AG10803 (cell line): ENCODE data around the gene POLR2F.
A peak's percentile ranks its signal among the peaks of the same experiment; 100 is the strongest.

Experiments used
- DNase-seq: peaks from one replicate; pipeline ENCODE4 v3.0.0; 2010; ENCODE audit warnings: low read depth
- H3K4me3 ChIP-seq: 2 replicates; pipeline ENCODE4 v1.5.1; 2011; ENCODE audit warnings: mild to moderate bottlenecking, low read length, control low read depth
- CTCF ChIP-seq: conservative IDR thresholded peaks from 2 replicates; pipeline ENCODE4 v1.5.1; 2011; ENCODE audit warnings: mild to moderate bottlenecking, low read length, control low read depth, inconsistent platforms

POLR2F gene

DNA sequence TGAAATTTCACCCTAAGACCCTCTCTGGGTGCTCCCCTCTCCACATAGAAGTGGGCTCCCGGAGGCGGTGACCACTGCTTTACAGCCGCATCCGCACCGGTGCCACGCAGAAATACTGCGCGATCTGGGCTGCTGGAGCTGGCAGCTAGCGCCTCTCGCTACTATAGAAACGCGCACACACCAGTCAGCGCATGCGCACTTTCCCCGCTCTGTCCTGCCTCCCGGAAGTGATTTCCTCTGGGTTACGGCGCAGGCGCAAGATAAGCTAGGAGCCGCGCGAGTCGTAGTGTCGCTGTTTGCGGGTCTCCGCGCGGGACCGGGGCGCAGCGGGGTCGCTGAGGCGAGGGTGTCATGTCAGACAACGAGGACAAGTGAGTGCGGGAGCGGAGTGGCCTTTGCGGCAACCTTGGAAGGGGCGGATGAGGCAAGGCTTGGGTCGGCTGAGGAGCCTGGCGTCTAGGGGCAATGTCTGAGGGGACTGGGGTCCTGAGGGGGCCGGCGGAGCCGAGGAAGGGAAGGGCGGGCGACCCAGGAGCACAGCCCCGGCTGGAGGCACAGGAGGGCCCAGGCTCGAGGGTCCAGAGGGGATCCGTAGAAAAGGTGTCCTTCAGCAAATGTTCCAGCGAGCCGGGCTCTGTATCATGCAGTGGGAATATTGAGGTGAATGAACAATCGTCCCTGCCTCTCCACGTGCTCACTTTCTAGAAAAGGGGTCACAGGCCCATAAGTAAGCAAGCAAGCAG, at the start of gene POLR2F, which contains the start of gene C22orf23:
POLR2F (plus strand) TSS at position 263 of the 743 bp plus-strand sequence; CDS start at position 352, 89 bp downstream.
C22orf23 (minus strand) TSS at position 165 of the 743 bp plus-strand sequence. CDS start 452 bp downstream, outside the sequence.
- TF ChIP-seq CTCF = no peak
- peak; percentile 91 for DNase-seq
- H3K4me3 ChIP-seq = peak within 1 kb of the TSS; percentile 99

DNA sequence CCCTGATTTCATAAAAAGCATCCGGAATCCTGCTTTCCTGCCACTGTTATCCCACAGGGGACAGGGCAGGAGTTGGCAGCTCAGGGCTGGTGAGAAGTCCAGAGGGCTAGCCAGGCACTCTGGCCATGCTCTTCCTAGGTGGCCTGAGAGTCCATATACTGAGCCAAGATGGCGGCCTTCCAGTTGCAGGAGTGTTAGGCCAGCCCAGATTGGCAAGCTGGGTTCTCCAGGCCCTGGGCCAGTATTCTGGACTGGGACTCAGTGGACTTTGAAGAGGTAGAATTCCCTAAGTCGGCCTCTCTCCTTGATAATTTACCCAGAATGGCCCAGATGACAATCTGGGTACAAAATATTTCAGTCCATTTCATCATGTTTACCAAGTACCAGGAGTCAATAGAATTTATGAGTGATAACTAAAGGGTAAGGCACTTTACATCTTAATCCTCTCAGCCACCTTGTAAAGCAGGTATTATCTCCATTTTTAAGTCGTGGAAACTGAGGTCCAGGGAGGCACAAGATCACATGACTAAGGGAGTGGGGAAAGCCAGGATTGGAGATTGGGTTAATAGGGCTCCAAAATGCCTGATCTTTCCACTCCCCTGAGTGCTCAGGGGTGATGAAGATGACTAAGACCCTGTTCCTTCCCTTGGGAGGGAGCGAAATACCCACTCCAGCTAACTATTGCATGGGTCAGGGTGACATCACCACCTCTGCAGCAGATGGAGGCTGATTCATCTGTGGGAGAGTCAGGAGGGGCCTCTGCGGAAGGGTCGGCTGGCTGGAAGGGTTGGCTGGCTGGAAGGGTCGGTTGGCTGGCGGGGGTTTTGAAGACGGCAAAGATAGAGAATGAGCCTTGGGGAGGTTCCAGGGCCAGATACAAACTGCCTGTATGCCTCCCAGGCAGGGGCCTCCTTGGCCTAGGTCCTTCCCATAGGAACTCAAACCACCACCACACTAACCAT, 48.6 kb upstream of the POLR2F start:
- H3K4me3 ChIP-seq = peak overlapping the region; percentile 56
- no peak for TF ChIP-seq CTCF
- DNase-seq = peak; percentile 98

DNA sequence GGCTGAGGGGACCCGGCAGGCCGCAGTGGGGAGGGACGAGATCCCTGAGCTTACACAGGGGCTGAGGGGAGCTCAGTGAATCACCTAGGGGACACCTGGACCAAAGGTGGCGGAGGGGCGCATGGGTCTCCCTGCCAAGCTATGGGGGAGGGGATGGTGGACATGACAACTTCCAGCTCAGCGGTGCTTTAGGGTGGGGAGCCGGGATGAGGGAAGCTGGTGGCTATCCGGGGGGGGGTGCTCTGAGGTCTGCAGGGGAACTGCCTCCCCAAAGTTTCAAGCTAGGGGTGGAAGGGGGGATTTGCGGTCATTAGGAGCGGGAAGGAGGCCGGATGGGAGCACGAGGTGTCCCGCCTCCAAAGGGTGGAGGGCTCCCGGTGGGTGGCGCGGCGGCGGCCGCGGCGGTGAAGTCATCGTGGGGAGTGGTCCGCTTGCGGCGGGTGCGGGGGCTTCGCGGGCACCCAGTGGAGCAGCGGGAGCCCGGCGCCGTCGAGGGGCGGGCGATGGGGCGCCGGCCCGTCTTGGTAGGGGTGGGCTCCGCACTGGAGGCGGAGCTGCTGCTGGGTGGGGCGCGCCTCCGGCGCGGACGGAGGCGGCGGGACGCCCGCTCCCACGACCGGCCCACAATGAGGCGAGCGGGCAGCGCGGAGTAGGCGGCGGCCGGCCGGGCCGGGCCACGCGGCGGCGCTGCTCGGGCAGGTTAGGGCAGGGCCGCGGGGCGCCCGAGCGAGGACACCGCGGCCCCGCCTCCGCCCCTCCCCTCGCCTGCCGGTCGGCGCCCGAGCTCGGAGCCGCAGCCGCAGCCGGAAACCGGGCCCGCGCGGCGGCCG, 47.8 kb upstream of the POLR2F start, which contains the start of gene MICALL1:
MICALL1 (plus strand) TSS at position 764 of the 830 bp plus-strand sequence. CDS start 126 bp downstream, outside the sequence.
- peak; percentile 78 for DNase-seq
- peak within 1 kb of the TSS; percentile 86 for H3K4me3 ChIP-seq
- no peak for TF ChIP-seq CTCF

DNA sequence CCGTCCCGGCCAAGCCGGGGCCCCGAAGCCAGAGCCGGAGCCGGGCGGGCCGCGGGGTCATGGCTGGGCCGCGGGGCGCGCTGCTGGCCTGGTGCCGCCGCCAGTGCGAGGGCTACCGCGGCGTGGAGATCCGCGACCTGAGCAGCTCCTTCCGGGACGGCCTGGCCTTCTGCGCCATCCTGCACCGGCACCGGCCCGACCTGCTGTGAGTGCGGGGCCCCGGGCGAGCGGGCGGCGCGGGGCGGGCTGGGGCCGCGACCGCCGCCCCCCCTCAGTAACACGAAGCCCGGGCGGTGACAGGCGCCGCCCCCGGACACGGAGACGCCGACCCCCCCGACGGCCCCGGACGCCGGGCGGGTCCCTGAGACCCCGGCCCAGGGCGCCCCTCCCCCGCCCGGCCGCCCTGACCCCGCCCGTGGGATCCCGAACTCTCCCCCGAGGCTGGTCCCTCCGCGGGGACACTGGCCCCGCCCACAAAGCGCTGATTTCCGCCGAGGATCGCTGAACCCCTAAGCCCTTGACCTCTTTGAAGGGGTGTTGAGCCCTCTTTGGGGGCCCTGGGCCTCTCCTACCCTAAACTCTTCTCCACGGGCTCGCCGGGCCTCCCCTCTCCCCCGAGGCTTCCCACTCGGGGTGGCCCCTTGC, 47.0 kb upstream of the POLR2F start:
- TF ChIP-seq CTCF = no peak
- peak overlapping the region; percentile 86 for H3K4me3 ChIP-seq
- no peak for DNase-seq

DNA sequence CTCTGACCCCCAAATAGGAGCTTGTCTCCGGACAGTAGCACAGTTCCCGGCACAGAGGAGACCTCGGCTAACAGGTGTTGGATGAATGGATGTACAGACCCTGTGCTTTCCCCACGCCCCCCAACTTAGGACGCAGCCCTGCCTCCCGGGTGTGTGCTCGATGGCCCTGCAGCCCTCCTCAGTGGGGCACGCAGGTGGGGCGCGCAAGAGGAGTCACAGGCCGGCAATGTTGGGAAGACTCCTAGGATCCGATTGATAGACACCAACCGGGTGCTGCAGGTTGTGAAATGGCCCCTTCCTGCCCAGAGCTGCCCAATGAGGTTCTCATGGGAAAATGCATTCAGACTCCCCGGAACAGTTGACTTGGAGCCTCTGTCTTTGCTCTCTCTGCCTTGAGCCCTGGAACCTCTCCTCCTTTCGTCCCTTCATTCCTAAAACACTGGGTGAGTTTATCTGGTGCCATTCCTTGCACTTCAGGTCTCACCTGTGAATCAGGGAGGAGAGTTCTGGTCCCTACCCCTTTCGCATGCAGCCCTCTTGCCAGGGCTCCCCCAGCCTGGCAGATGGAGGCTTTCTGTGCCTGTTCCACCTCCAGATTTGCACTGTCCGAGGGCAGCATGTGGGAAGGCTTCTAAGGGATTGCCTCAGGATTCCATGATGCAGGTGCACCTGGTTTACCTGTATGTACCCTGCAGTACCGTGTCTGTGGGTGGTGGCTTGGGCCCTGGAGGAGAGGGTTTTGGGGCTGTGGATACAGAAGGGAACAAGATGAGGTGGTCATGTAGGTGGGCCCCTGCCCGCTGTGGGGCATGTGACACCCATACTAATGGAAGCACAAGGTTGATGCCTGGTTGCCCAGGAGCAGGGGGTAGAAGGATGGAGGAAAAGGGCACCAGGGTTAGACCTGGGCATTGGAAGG, 46.2 kb upstream of the POLR2F start:
- DNase-seq = peak; percentile 36
- H3K4me3 ChIP-seq = peak overlapping the region; percentile 86
- no peak for TF ChIP-seq CTCF
